ENCODE measurements around the gene CLHC1.

GRCh38 chr2:55158111-55158814 is 73.8 kb downstream of the CLHC1 start:
- TF ChIP-seq, protein P1, sequence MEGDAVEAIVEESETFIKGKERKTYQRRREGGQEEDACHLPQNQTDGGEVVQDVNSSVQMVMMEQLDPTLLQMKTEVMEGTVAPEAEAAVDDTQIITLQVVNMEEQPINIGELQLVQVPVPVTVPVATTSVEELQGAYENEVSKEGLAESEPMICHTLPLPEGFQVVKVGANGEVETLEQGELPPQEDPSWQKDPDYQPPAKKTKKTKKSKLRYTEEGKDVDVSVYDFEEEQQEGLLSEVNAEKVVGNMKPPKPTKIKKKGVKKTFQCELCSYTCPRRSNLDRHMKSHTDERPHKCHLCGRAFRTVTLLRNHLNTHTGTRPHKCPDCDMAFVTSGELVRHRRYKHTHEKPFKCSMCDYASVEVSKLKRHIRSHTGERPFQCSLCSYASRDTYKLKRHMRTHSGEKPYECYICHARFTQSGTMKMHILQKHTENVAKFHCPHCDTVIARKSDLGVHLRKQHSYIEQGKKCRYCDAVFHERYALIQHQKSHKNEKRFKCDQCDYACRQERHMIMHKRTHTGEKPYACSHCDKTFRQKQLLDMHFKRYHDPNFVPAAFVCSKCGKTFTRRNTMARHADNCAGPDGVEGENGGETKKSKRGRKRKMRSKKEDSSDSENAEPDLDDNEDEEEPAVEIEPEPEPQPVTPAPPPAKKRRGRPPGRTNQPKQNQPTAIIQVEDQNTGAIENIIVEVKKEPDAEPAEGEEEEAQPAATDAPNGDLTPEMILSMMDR (IDR thresholded peaks at IDR 0.05), result no peak
- TF ChIP-seq POLR2A (IDR thresholded peaks at IDR 0.05), result no peak
- no peak for TF ChIP-seq POLR2AphosphoS5 (IDR thresholded peaks at IDR 0.05)
- no peak for TF ChIP-seq EP300 (IDR thresholded peaks at IDR 0.05)
